Gastrocnemius medialis (tissue), 4 donors: ENCODE results near the gene LEMD2.

ENCODE experiments used
- CTCF ChIP-seq, 5 experiments: fragments of 450-650 bp in 3 of 5; fragments of 200-600 bp in 2 of 5; sonication (generic) in 2 of 5; IDR thresholded peaks in 4 of 5; conservative IDR thresholded peaks in 1 of 5; 1 replicate in 4 of 5; 2 replicates in 1 of 5; pipeline ENCODE4 v1.5.1; 2016 to 2019; ENCODE audit warnings: antibody characterized with exemption in 5 of 5, mild to moderate bottlenecking in 3 of 5, moderate library complexity in 3 of 5
- POLR2A ChIP-seq, 2 donors: fragments of 450-650 bp; IDR thresholded peaks; one replicate each; pipeline ENCODE4 v1.6.1; 2017; ENCODE audit warnings: antibody characterized with exemption in 2 of 2, mild to moderate bottlenecking in 2 of 2, moderate library complexity in 2 of 2

DNA sequence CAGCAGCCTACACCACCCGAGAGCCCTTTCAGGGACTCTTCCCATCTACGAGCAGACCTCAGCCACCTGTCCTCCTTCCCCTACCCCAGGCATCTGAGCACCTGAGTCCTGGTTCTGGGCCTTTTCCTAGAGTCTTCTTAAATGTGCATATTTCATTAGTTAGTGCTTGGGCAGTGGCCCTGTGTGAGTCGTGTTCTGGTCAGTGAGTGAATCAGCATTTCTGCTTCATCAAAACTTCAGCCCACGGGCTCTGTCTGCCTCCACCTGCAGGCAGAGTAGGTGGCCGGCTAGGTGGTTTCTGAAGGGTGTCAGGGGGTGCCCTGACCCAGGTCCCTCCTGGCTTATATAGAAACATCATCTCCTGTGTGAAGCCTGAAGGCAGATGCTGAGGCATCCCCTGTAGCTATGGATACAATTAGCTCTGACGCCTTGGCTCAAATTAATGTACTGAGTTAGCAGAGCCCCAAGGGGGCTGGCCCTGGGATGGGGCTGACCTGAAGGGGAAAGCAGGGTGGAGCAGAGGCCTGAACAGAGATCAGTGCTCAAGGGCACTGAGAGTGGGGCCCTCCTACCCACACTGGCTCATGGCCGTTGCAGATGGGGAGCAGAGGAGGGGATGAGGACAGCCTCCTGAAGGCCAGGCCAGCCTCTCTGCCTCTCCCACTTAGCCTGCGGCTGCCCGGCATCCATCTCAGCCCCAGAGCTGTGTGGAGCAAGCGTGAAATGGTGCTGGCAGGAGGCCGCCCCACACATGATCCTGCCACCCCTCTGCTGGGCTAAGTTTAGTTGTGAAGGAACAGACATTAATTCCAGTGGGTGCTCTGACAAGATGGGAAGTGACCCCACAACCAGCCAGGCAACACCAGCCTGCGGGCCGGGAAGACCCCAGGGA is 55.9 kb downstream of the LEMD2 start:
- TF ChIP-seq CTCF (IDR thresholded peaks at IDR 0.05 in 4 of 5, conservative IDR thresholded peaks at IDR 0.05 in 1 of 5) (no peak), POLR2A (IDR thresholded peaks at IDR 0.05) (peak in 1 of 2 donors; percentile 9)
